HG03469 (cell line): ENCODE measurements around the gene CDC14B.
"Not testable (repeated sequence)": the region's sequence is repeated elsewhere in the genome, so short reads cannot be mapped to it uniquely, and the experiment has no call there.

Source experiments
- ATAC-seq: cut with Tn5 transposase; IDR thresholded peaks from one replicate; pipeline ENCODE4 v1.9.1; 2021; ENCODE audit warnings: mild to moderate bottlenecking, moderate library complexity, moderate number of reproducible peaks; ENCODE audit not compliant: unreplicated experiment

CDC14B gene

GRCh38 chr9:96553070-96553469 is 66.6 kb downstream of the CDC14B start:
- no peak for ATAC-seq

- ATAC-seq = no peak
Measured at GRCh38 chr9:96551403-96551802, 68.2 kb downstream of the CDC14B start.

GRCh38 chr9:96550659-96551058 is 69.0 kb downstream of the CDC14B start:
- no peak for ATAC-seq

GRCh38 chr9:96543131-96543530 is 76.5 kb downstream of the CDC14B start:
- not testable (repeated sequence) for ATAC-seq

GRCh38 chr9:96540106-96540505 is 79.5 kb downstream of the CDC14B start:
- no peak for ATAC-seq

- ATAC-seq = no peak
Measured at GRCh38 chr9:96532173-96532572, 87.5 kb downstream of the CDC14B start.

GRCh38 chr9:96524764-96525163 is 94.9 kb downstream of the CDC14B start:
- no peak for ATAC-seq

- no peak for ATAC-seq
Measured at GRCh38 chr9:96524045-96524444, 95.6 kb downstream of the CDC14B start.

- no peak for ATAC-seq
Measured at GRCh38 chr9:96523374-96523773, 96.3 kb downstream of the CDC14B start.

GRCh38 chr9:96522366-96522765 is 97.3 kb downstream of the CDC14B start:
- ATAC-seq = no peak

- no peak for ATAC-seq
Measured at GRCh38 chr9:96519787-96520186, 99.9 kb downstream of the CDC14B start.

- ATAC-seq = no peak
Measured at GRCh38 chr9:96519095-96519494, 100.5 kb downstream of the CDC14B start.

- no peak for ATAC-seq
Measured at GRCh38 chr9:96515621-96516470, 103.8 kb downstream of the CDC14B start.

GRCh38 chr9:96514800-96515158 is 104.9 kb downstream of the CDC14B start:
- no peak for ATAC-seq

- ATAC-seq = no peak
Measured at GRCh38 chr9:96514108-96514799, 105.4 kb downstream of the CDC14B start.

GRCh38 chr9:96513622-96514021 is 106.0 kb downstream of the CDC14B start:
- no peak for ATAC-seq

- no peak for ATAC-seq
Measured at GRCh38 chr9:96512240-96512639, 107.4 kb downstream of the CDC14B start.

- no peak for ATAC-seq
Measured at GRCh38 chr9:96510258-96510657, 109.4 kb downstream of the CDC14B start.

GRCh38 chr9:96509848-96510247 is 109.8 kb downstream of the CDC14B start:
- no peak for ATAC-seq

GRCh38 chr9:96509026-96509425 is 110.6 kb downstream of the CDC14B start:
- ATAC-seq = no peak

GRCh38 chr9:96508227-96508940 is 111.3 kb downstream of the CDC14B start:
- no peak for ATAC-seq
